Endometrial microvascular endothelial cells (primary cell): Measurements from ENCODE around the gene L3MBTL4. TPM values are rescaled to one million over a fixed set of nuclear protein-coding genes. Genes with fewer than 3 reads are reported as not detected.

ENCODE experiments used
- in situ Hi-C: cut with HindIII; loops from 2 replicates; pipeline ENCODE4 v1.10.0; 2017; ENCODE audit warnings: low sequenced_read_pairs, low pct_unique_long_range_greater_than_20kb; ENCODE audit errors: inconsistent ontology term
- total RNA-seq: library from RNA; depleted of rRNA; stranded (reverse); fragments of >200 nt; gene quantifications from one replicate; pipeline ENCODE4 v1.2.3, GENCODE V29; 2015; ENCODE audit errors: inconsistent ontology term

L3MBTL4 gene
- total RNA-seq, 1 donor from 2014 or later: under 0.01 TPM

GRCh38 chr18:5993938-5994337 lies 420.8 kb downstream of the L3MBTL4 start:
- in situ Hi-C loops: no loop called here

DNA sequence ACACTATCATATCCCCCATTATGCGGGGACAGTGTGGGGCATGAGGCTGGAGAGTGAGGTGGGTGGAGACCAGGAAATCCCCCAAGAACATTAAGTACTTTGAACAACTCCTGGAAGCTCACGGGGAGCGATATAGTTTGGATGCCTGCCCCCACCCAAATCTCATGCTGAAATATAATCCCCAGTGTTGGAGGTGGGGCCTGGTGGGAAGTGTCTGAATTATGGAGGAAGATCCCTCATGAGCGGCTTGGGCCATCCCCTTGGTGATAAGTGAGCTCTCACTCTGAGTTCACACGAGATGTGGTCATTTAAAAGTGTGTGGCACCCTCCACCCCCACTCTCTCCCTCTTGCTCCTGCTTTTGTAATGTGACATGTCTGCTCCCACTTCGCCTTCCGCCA lies 422.3 kb downstream of the L3MBTL4 start:
- in situ Hi-C loops: no loop called here

GRCh38 chr18:5987249-5987648 lies 427.5 kb downstream of the L3MBTL4 start:
- in situ Hi-C loops: no loop called here

DNA sequence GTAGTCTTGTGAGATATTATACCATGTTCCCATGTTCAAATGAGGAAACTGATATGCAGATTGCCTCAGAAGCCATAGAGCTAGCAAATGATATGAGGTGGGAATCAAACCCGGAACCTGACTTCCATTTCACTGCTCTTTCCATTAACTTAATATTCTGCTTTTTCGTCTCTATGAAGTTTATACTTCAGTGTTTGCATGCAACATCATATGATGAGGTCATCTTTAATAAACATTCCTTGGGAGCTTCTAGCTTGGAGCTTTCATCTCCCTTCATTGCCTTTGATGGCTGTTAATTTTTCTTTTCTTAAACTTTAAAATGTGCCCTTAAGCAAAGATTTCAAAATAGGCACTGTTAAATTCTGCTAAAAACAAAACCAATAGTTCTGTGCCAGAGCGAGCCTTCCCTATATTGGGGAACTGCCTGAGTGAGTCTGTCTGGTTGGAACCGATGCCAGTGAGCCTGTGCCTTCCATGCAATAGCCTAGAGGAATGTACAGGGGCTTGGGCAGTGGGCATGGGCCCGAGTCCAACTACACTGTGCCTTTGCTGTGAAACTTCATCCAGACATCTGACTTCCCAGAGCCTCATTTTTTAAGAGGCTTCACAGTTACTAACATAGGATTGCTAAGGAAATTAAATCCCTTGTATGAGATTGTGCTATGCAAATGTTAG lies 428.3 kb downstream of the L3MBTL4 start:
- in situ Hi-C loops: no loop called here

DNA sequence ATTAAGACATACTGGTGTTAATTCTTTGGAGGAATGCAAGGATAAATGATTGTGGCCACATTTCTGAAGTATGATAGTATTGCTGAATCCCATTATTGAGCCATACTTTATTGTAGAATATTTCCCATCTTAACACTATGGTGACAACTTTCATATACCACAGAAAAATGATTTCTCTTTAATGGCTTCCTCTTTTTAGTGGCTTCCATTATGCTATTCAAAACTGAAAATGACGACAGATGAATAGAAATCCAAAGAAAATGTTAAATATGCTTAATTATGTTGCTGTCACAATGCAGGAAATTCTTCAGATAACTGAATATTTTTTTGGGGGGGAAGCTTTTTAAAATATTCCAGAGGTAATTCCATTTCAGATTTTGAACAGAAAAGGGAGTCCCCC lies 430.5 kb downstream of the L3MBTL4 start:
- in situ Hi-C loops: no loop called here

DNA sequence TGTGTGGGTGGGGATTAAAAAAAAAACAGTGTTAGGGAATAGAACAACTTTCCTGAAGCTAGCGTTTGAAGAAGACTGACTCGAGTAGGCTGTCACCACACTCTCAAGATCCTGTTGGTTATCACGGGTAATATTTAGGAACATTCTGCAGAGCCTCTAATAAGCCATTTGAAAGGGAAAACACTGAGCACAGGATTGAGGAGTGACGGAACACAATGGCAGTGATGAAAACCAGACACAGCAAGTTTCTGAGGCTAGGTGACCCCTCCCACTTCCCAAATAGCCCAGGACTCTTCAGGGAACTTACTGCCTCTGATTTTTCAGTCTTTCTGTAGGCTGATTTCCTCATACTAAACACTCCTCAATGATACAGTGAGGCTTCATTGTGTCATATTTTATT lies 431.2 kb downstream of the L3MBTL4 start:
- in situ Hi-C loops: no loop called here

DNA sequence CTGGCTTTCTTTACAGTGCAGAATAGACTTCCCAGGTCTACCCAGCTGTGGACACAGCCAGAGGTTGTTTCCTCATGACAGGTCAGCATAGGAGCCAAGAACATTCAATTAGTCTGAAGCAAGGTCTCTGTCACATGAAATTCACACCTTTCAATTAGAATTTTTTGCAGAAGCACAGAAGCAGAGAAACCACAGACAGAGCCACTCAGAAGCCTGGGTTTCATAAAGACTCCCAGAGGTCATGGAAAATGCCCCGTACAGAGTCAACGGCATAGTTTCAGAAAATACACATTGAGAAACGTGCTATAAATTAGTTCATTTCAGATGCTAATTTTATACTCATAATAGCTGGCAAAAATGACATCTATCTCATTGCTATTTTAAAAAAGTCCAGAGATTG lies 432.4 kb downstream of the L3MBTL4 start:
- in situ Hi-C loops: no loop called here

DNA sequence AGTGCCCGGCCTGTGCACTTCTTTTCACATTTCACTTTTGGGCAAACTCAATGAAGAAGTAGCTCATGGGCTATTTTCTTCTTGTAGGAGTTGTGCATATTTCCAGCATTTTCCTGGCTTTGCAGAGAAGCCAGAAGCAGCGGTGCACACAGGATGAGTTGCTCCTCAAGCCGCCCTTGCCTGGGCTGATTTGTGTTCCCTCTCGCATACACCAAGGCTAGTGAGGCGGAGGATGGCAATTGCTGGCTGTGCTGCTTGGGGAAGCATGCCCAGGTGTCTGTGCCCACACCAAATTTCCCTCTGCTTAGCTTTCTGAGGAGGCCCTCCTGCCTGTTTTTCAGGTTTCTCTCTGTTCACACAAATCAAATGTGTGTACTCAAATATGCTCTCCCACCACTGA lies 434.0 kb downstream of the L3MBTL4 start:
- in situ Hi-C loops: no loop called here

GRCh38 chr18:5979971-5980457 lies 434.7 kb downstream of the L3MBTL4 start:
- in situ Hi-C loops: no loop called here

DNA sequence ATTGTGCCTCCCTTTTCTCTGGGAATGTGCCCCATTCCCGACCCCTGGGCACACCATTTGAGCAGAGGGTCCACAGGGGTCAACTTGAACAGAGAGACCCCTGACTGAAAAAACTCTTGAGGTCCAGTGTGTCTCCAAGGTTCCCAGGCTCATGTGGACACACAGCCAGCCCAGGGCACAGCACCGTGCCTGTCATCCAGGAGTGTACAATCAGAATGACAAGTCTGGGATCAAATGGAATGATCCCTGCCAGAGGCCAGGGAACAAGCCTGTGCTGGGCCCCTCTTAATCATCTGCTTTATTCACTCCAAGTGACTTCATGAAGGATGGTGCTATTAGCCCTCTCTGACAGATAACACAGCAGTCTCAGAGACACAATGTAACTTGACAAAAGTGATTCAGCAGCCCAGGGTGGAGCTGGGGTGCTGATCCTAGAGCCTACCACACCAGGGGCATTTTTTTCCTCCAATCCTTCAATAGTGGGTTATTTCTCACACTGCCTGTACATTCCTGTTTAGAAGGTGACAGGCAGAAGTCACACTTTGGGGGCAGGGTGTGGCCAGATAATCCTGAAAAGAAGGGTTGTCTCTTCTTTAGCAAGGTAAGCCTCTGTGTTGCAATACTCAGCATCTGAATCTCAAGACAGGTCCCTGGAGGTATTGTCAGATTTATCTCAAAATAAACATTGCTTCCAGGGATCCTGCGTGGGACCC lies 435.4 kb downstream of the L3MBTL4 start:
- in situ Hi-C loops: no loop called here

- in situ Hi-C loops: no loop called here
Measured at GRCh38 chr18:5977022-5977421, 437.7 kb downstream of the L3MBTL4 start.

DNA sequence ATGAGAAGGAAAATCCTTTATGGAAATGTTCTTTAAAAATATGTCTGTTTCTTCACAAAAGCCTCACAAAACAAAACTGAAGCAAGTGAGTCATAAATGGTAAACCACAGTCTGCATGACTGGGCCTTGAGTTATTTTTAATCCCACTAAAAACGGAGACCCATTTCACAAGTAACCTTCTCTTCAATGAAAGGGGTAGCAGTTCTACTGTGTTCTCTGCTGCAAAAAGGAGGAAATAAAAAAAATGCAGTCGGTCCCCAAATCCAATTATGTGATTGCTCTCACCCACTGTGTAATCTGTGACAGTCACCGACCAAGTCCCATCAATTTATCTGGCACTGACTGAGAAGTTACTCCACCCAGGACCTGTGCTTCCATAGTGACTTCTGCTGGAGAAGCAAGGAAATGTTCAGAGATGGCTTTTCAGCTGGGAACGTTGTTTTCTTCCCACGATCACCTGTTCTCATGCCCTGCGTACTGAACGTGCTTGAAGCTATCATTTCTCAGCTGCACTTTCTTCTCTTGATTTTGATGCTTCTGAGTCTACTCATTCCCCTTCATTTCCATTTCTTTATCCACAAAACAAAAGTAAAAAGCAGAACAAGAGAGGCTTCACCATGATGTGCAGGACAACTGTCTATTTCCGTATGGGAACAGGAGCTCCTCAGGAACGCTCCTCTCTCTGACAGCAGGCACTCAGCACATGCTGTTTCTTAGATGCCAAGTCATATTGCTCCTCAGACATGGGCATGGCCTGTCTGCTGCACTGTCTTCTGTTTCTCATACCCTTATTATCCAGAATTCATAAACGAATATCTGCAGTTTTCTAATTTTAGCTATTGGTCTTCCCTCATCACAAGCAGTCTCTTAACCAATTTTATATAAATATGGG lies 439.4 kb downstream of the L3MBTL4 start:
- in situ Hi-C loops: no loop called here

DNA sequence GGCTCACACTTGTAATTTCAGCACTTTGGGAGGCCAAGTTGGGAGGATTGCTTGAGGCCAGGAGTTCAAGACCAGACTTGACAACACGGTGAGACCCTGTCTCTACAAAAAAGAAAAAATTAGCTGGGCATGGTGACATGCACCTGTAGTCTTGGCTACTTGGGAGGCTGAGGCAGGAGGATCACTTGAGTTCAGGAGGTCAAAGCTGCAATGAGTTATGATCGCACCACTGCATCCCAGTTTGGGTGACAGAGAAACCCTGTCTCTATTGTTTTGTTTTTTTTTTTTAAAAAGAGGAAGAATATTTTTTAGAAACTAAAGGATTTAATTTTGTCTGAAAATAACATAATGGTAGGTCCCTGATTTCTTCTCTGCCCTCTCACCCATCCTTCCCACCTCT lies 440.0 kb downstream of the L3MBTL4 start:
- in situ Hi-C loops: no loop called here

GRCh38 chr18:5973099-5973498 lies 441.6 kb downstream of the L3MBTL4 start:
- in situ Hi-C loops: no loop called here

DNA sequence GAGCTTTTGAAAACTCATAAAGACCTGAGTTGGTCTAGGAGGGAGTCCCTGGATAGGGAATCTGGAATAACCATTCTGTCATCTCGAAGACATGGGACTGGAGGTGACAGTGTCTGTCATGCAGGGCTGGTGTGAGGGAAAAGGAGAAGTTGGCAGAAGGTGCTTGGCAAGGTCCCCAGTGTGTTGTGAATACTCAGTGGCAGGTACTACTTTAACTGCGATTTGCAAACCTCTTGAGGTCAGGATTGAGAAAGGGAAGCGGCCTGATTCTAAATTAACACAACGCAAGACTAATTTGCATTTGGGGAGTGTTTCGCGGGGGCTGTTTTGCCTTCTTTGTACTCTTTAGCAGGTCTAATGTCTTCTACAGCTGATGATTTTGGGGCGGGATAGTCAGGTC lies 442.4 kb downstream of the L3MBTL4 start:
- in situ Hi-C loops: no loop called here

DNA sequence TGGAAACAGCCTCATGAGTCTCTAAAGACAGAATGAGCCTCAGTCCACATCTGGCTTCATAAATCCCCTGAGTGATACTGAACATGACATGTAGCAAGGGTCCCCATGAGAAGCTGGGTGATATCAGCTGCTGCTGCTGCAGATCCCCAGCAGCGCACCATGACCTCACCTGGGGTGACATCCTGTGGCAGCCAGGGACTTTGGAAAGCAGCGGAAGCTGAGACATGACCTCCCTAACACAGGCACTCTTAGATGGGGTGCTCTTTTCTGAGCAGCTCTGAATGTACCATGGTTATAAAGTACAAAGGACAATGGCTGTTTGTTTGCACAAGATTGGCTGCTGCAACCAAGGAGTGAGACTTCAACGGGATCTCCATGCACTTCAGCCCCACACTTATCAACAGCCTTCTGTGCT lies 444.7 kb downstream of the L3MBTL4 start:
- in situ Hi-C loops: no loop called here

DNA sequence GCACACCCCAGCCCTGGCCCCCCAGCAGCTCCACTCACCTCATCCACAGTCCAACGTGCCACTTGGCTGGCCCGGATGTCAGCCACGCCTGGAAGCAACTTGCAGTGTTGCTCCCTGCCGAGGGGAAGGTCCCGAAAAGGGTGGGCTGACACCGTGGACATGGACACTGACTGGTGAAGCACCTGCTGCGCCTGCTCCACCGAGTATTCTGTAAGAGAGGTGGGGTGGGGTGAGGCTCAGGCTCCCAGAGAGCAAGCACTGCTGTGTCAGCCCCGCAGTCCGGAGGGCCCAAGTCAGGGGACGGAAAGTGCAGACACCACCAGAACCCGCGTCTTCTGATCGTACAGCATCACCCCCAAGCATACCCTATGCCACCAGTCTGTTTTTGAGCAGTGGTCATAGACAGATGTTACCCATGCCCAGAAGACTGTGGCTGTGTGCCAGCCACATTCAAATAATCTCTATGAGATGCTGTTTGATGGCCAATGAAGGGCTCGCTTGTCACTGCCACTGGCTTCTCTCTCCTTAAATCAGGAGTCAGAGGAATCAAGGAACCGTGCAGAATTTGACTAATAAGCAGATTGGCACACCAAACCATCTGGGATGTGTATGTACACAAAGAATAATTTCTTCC lies 445.2 kb downstream of the L3MBTL4 start:
- in situ Hi-C loops: no loop called here

GRCh38 chr18:5967666-5968065 lies 447.0 kb downstream of the L3MBTL4 start:
- in situ Hi-C loops: no loop called here

GRCh38 chr18:5967007-5967406 lies 447.7 kb downstream of the L3MBTL4 start:
- in situ Hi-C loops: no loop called here
